Hepatocyte (in vitro differentiated cells): ENCODE measurements around the gene GEN1.

ENCODE experiments used
- CTCF ChIP-seq: fragments of 200-600 bp; sonication (generic); IDR thresholded peaks from 2 replicates; pipeline ENCODE4 v1.5.1; 2016; ENCODE audit warnings: antibody characterized with exemption, mild to moderate bottlenecking; ENCODE audit not compliant: poor library complexity
- EZH2 ChIP-seq: fragments of 200-600 bp; sonication (generic); IDR thresholded peaks from 2 replicates; pipeline ENCODE4 v1.6.1; 2016; ENCODE audit warnings: antibody characterized with exemption, mild to moderate bottlenecking, borderline replicate concordance
- EZH2phosphoT487 ChIP-seq: fragments of 200-600 bp; sonication (generic); IDR thresholded peaks from one replicate; pipeline ENCODE4 v1.6.1; 2018; ENCODE audit warnings: antibody characterized with exemption, mild to moderate bottlenecking, low read depth, moderate library complexity; ENCODE audit not compliant: unreplicated experiment, severe bottlenecking

- TF ChIP-seq CTCF, result no peak
- TF ChIP-seq EZH2, result no peak
- no peak for TF ChIP-seq EZH2phosphoT487
Measured at GRCh38 chr2:17805717-17806363, 51.9 kb downstream of the GEN1 start.
